SHP77 (cell line): Measurements from ENCODE around the gene SERPINB2.
A peak's percentile ranks its signal among the peaks of the same experiment; 100 is the strongest.
"Not testable (repeated sequence)": the region's sequence is repeated elsewhere in the genome, so short reads cannot be mapped to it uniquely, and the experiment has no call there.

Experiments
- DNase-seq, 2 experiments: peaks; one replicate each; lab custom pipeline; 2025; lab: John Stamatoyannopoulos, UW

SERPINB2 gene

DNA sequence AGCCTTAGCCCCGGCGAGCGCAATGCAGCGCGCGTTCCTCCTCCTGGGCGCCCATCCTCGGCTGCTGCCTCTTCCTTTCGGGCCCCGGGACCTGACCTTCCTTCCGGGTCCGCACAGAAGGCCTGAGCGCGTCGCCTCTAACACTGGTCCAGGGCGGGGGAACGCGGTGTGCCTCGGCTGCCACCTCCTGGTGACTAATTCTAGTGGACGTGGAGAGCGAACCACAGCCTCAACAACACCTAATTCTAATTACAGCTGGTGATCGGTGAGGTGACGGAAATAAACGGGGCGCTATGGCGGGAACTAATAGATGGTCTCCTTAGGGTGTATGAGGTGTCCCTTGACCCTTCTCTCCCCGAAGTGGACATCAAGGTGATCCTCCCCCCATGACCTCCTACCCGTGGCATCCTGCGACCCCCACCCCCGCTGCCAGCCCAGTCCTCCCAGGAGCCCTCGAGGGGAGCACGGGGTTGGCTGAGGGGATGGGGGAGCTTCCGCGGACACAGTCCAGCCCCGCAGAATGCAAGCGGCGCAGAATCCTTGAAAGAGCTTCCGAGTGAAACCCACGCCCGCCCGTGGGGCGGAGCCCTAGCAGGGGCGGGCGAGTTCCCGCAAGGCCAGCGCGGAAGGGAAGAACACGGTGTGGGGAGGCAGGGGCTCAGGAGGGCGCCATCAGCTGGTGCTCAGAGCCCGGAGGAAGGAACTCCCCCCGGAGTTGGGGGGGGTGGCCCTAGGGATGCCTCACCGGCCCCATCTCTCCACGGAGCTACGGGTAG lies 48.8 kb downstream of the SERPINB2 start:
- DNase-seq = peak; percentile 74 to 88

GRCh38 chr18:63936932-63937393 lies 49.5 kb downstream of the SERPINB2 start:
- DNase-seq = no peak

- no peak for DNase-seq
These were observed 52.5 kb downstream of the SERPINB2 start for GRCh38 chr18:63940008-63940407.

DNA sequence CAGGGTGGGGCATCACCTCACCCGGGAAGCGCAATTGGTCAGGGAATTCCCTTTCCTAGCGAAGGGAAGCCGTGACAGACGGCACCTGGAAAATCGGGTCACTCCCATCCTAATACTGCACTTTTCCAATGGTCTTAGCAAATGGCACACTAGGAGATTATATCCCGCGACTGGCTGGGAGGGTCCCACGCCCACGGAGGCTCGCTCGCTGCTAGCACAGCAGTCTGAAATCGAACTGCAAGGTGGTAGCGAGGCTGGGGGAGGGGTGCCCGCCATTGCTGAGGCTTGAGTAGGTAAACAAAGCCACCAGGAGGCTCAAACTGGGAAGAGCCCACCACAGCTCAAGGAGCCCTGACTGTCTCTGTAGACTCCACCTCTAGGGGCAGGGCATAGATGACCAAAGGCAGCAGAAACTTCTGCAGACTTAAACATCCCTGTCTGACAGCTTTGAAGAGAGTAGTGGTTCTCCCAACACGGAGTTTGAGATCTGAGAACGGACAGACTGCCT lies 53.1 kb downstream of the SERPINB2 start:
- DNase-seq = not testable (repeated sequence)

DNA sequence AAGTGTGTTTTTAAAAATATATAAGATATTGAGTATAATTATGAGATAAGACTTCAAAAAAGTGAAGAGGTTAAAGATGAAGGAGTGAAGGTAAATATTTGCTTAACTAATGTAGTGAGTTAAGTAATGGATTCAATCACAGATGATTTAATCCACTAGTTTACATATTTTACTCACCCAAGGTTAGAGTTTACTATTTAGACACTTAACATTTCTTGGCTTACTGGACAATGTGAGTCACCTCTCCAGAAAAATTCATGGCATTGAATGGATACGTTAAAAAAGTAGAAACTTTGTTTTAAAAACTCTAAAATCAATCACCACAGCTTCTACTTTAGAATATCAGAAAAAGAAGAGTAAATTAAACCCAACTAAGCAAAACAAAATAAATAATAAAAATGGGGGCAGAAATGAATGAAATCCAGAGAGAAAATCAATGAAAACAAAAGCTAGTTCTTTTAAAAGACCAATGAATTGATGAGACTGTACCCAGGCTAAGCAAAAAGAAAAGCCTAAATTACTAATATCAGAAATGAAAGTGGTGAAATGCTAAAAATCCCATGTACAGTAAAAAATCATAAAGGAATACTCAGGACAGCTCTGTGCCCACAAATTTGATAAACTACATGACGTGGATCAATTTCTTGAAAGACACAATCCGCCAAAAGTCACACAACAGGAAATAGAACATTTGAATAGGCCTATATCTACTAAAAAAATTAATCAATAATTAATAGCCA lies 59.7 kb downstream of the SERPINB2 start:
- no peak for DNase-seq

- DNase-seq = peak in 1 of 2 experiments; percentile 77
These were observed 61.7 kb downstream of the SERPINB2 start, which contains the start of gene HMSD for GRCh38 chr18:63949068-63949737. Gene HMSD (plus strand): TSS chr18:63949301. CDS start chr18:63953456, 4,155 bp downstream.

DNA sequence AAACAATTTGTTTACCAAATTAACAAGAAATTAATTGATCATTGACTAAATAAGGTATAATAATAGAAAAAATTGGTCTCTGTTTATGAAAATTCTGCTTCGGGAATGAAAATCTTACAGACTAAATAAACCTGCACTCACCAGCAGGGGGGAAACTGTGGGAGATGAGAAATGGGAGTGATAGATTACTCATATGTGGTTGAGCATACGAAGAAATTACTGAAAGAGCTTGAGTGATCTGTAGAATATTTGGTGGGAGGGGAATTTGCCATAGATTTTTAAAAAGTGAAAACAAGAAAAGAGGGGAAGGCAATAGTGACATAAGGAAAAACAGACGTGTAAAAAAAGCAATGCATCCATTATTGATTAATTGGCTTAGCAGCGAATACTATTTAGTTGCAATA lies 63.8 kb downstream of the SERPINB2 start:
- no peak for DNase-seq
